PC-9 (cell line): Measurements from ENCODE around the gene CCDC92. TPM values are rescaled to one million over a fixed set of nuclear protein-coding genes. Genes with fewer than 3 reads are reported as not detected.

Source experiments
- BruUV-seq: library from RNA; stranded (reverse); fragments of 400-500 nt; replicated peaks from 2 replicates; lab custom pipeline; 2021; lab: Mats Ljungman, UMichigan
- CTCF ChIA-PET: fragments of 300-600 bp; sonication (Branson Sonifier 250); formaldehyde crosslinking; loops from one replicate; lab custom pipeline; 2022; ENCODE audit warnings: antibody characterized with exemption; lab: Charles Lee
- POLR2A ChIA-PET: fragments of 300-600 bp; sonication (Branson Sonifier 250); formaldehyde crosslinking; loops from one replicate; lab custom pipeline; 2022; ENCODE audit warnings: antibody characterized with exemption; ENCODE audit not compliant: unreplicated experiment; lab: Charles Lee
- DNase-seq, 2 experiments: peaks; one replicate each; pipeline versions ENCODE4 v3.0.0 to v3.0.0-alpha.2; 2015 to 2022; ENCODE audit warnings: mixed read lengths in 1 of 2
- H2AFZ ChIP-seq: fragments of 200-600 bp; sonication (generic); 2 replicates; pipeline ENCODE4 v1.8.1; 2017; ENCODE audit warnings: antibody characterized with exemption
- H3F3A ChIP-seq: fragments of 200-600 bp; sonication (generic); 2 replicates; pipeline ENCODE4 v1.8.1; 2017; ENCODE audit warnings: antibody characterized with exemption, mild to moderate bottlenecking, low read depth; ENCODE audit not compliant: insufficient read depth
- H3K27ac ChIP-seq: fragments of 200-600 bp; sonication (generic); 2 replicates; pipeline ENCODE4 v1.6.1; 2016; ENCODE audit warnings: mixed run types
- H3K27me3 ChIP-seq: fragments of 200-600 bp; sonication (generic); 2 replicates; pipeline ENCODE4 v1.6.1; 2016; ENCODE audit warnings: low read depth, mixed run types; ENCODE audit not compliant: insufficient read depth
- H3K36me3 ChIP-seq: fragments of 200-600 bp; sonication (generic); 2 replicates; pipeline ENCODE4 v1.6.1; 2016; ENCODE audit warnings: low read depth, mixed run types
- H3K4me1 ChIP-seq: fragments of 200-600 bp; sonication (generic); replicated peaks from 2 replicates; pipeline ENCODE4 v1.6.1; 2016; ENCODE audit warnings: mixed run types; ENCODE audit not compliant: insufficient read depth
- H3K4me2 ChIP-seq: fragments of 200-600 bp; sonication (generic); 2 replicates; pipeline ENCODE4 v1.6.1; 2017; ENCODE audit warnings: mixed run types
- H3K4me3 ChIP-seq: fragments of 200-600 bp; sonication (generic); 2 replicates; pipeline ENCODE4 v1.6.1; 2016; ENCODE audit warnings: mixed run types
- H3K79me2 ChIP-seq: fragments of 200-600 bp; sonication (generic); 2 replicates; pipeline ENCODE4 v1.6.1; 2017; ENCODE audit warnings: low read depth, mixed run types
- H3K9me2 ChIP-seq: fragments of 200-600 bp; sonication (generic); 2 replicates; pipeline ENCODE4 v1.8.1; 2017; ENCODE audit warnings: mild to moderate bottlenecking; ENCODE audit not compliant: insufficient read depth
- H3K9me3 ChIP-seq: fragments of 200-600 bp; sonication (generic); 2 replicates; pipeline ENCODE4 v1.8.1; 2016; ENCODE audit warnings: low read depth; ENCODE audit not compliant: insufficient read depth
- H4K20me1 ChIP-seq: fragments of 200-600 bp; sonication (generic); 2 replicates; pipeline ENCODE4 v1.8.1; 2017; ENCODE audit not compliant: insufficient read depth
- EZH2 ChIP-seq: fragments of 200-600 bp; sonication (generic); IDR thresholded peaks from 2 replicates; pipeline ENCODE4 v1.8.0; 2017; ENCODE audit warnings: antibody characterized with exemption, low read depth
- intact Hi-C: fragments of 100-400 bp; cut with micrococcal nuclease; formaldehyde crosslinking; loops from one replicate; pipeline ENCODE4 v1.10.0; 2022; ENCODE audit not compliant: unreplicated experiment
- total RNA-seq: library from RNA; stranded (reverse); gene quantifications from 2 replicates; pipeline ENCODE4 v1.2.3, GENCODE V29; 2021
- TF ChIP-seq, protein P1 (sequence below): fragments of 200-600 bp; sonication (generic); conservative IDR thresholded peaks from 2 replicates; pipeline ENCODE4 v1.6.1; 2017; ENCODE audit warnings: mixed run types, antibody characterized with exemption, mild to moderate bottlenecking, moderate library complexity

CCDC92 gene
- total RNA-seq, 1 experiment from 2014 or later, result 28.0 TPM

DNA sequence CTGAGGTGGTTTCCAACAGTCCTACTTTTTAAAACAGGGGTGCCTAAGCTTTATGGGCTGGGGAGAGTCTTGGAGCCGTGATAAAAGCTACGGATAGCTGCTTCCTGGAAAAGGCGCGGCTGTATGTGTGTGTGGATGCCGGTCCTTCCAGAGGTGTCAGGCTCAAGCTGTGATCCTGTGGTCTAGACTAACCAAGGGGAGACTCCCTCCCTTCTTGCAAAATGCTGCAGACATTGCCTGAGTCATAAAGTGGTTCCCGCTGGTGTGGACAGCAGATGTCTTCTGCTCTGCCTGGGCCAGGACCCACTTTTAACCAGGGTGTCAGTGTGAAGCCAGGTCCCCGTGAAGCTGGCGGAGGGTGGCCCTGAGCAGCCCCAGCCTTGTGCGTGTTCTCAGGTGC, 37.8 kb downstream of the CCDC92 start:
- Histone ChIP-seq H3K4me1 (no peaks in the 10 kb centered on the region), H3K9me3 (no peaks in the 10 kb centered on the region), H3K27ac (no peak overlapping the region), H3K27me3 (peaks cover 43% of the 10 kb centered on the region), H3K36me3 (no peaks in the 10 kb centered on the region), H2AFZ (no peak overlapping the region), H4K20me1 (no peaks in the 10 kb centered on the region), H3K4me3 (no peak overlapping the region), H3K4me2 (no peak overlapping the region), H3K79me2 (no peaks in the 10 kb centered on the region), H3K9me2 (no peaks in the 10 kb centered on the region), H3F3A (no peaks in the 10 kb centered on the region)
- BruUV-seq, result no TSS peak
- TF ChIP-seq, protein P1, sequence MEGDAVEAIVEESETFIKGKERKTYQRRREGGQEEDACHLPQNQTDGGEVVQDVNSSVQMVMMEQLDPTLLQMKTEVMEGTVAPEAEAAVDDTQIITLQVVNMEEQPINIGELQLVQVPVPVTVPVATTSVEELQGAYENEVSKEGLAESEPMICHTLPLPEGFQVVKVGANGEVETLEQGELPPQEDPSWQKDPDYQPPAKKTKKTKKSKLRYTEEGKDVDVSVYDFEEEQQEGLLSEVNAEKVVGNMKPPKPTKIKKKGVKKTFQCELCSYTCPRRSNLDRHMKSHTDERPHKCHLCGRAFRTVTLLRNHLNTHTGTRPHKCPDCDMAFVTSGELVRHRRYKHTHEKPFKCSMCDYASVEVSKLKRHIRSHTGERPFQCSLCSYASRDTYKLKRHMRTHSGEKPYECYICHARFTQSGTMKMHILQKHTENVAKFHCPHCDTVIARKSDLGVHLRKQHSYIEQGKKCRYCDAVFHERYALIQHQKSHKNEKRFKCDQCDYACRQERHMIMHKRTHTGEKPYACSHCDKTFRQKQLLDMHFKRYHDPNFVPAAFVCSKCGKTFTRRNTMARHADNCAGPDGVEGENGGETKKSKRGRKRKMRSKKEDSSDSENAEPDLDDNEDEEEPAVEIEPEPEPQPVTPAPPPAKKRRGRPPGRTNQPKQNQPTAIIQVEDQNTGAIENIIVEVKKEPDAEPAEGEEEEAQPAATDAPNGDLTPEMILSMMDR, result no peak
- no peak for TF ChIP-seq EZH2
- ChIA-PET CTCF (no interaction called here), POLR2A (no interaction called here)
- intact Hi-C loops, result no loop called here
- DNase-seq, result no peak

DNA sequence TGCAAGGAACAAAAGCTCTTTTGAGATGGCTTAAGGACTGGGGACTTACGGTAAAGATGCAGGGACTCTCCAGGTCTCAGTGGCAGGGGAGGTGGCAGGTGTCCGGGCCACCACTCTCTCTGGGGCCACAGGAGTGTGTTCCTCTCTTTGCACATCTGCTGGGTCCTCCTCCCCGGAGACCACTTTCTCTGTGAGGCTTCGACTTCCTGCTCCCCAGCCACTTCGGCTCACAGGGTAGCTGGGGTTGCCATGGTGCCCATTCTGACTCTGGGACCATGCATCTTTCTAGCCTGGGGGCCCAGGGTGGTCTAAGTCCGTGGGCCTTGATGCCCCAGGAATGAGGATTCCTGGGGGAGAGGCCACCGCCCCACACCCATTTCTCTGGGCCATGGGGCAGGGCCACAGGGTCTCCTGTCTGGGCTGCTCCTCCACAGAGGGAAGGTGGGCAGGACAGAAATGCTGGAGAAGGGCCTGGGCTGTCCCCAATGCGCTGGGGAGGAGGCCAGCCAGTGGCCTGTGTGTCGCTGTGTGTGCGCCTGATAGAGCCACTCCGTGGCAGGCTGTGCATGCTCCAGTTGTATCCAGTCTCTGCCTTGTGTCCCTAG, 38.5 kb downstream of the CCDC92 start:
- Histone ChIP-seq H3K27me3 (peaks cover 50% of the 10 kb centered on the region), H3K9me3 (no peaks in the 10 kb centered on the region), H3K9me2 (no peaks in the 10 kb centered on the region), H3F3A (no peaks in the 10 kb centered on the region), H3K27ac (no peak overlapping the region), H2AFZ (no peak overlapping the region), H4K20me1 (no peaks in the 10 kb centered on the region), H3K4me2 (no peak overlapping the region), H3K4me3 (no peak overlapping the region), H3K36me3 (no peaks in the 10 kb centered on the region), H3K4me1 (no peaks in the 10 kb centered on the region), H3K79me2 (no peaks in the 10 kb centered on the region)
- no peak for DNase-seq
- ChIA-PET POLR2A (no interaction called here), CTCF (no interaction called here)
- intact Hi-C loops, result no loop called here
- BruUV-seq, result no TSS peak
- no peak for TF ChIP-seq EZH2
- TF ChIP-seq, protein P1, result no peak

DNA sequence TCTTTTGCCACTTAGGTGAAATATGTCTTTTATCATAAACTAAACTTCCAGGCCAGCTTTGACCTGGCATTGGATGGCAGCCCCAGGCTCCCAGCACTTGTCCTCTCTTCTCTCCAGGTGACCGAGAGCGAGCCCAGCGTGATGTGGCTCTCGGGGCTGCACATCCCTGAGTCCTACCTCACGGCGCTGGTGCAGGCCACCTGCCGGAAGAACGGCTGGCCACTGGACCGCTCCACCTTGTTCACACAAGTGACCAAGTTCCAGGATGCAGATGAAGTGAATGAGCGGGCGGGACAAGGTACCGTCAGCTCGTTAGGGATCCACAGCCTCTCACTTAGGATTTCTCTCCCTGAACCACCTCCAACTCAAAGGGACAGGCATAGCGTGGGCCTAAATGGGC, 39.4 kb downstream of the CCDC92 start:
- H2AFZ ChIP-seq, result no peak overlapping the region
- H4K20me1 ChIP-seq, result no peaks in the 10 kb centered on the region
- H3K4me3 ChIP-seq, result no peak overlapping the region
- ChIA-PET POLR2A (interaction anchor here (0.7 kb wide), 1 partner anchor 10 kb away, joined by 5 read pairs; no protein-coding TSS in a partner anchor), CTCF (no interaction called here)
- no peaks in the 10 kb centered on the region for H3K9me3 ChIP-seq
- no peaks in the 10 kb centered on the region for H3K4me1 ChIP-seq
- no TSS peak for BruUV-seq
- no peaks in the 10 kb centered on the region for H3F3A ChIP-seq
- DNase-seq, result no peak
- H3K4me2 ChIP-seq, result no peak overlapping the region
- no peak for TF ChIP-seq EZH2
- TF ChIP-seq, protein P1, result no peak
- no peaks in the 10 kb centered on the region for H3K9me2 ChIP-seq
- H3K27me3 ChIP-seq, result peaks cover 59% of the 10 kb centered on the region
- intact Hi-C loops, result no loop called here
- no peaks in the 10 kb centered on the region for H3K79me2 ChIP-seq
- H3K36me3 ChIP-seq, result no peaks in the 10 kb centered on the region
- H3K27ac ChIP-seq, result no peak overlapping the region
